Measurements from ENCODE around the gene COQ8A.

The COQ8A gene

GRCh38 chr1:226971765-226972164 lies 31.7 kb downstream of the COQ8A start:
- H3K4me1 ChIP-seq (ENCODE audit: control insufficient read depth, insufficient read depth, low read length): peaks cover 27% of the 10 kb centered on the region
- no peak overlapping the region for H3K27ac ChIP-seq (ENCODE audit: low read depth, low read length)
- H3K36me3 ChIP-seq (ENCODE audit: control insufficient read depth, insufficient read depth, low read length): peaks cover 3% of the 10 kb centered on the region
- H3K27me3 ChIP-seq (ENCODE audit: control insufficient read depth, insufficient read depth, low read length): no peaks in the 10 kb centered on the region
- H3K9ac ChIP-seq (ENCODE audit: low read length): no peak overlapping the region
- no peak overlapping the region for H3K4me3 ChIP-seq (ENCODE audit: low read length)

- H3K27me3 ChIP-seq (ENCODE audit: control insufficient read depth, insufficient read depth, low read length): no peaks in the 10 kb centered on the region
- no peak overlapping the region for H3K4me3 ChIP-seq (ENCODE audit: low read length)
- H3K36me3 ChIP-seq (ENCODE audit: control insufficient read depth, insufficient read depth, low read length): peaks cover 9% of the 10 kb centered on the region
- peak overlapping the region; percentile 95 for H3K27ac ChIP-seq (ENCODE audit: low read depth, low read length)
- H3K4me1 ChIP-seq (ENCODE audit: control insufficient read depth, insufficient read depth, low read length): peaks cover 27% of the 10 kb centered on the region
- H3K9ac ChIP-seq (ENCODE audit: low read length): no peak overlapping the region
Measured at GRCh38 chr1:226972931-226973330, 32.8 kb downstream of the COQ8A start.

GRCh38 chr1:226973371-226973897 lies 33.3 kb downstream of the COQ8A start:
- no peak overlapping the region for H3K9ac ChIP-seq (ENCODE audit: low read length)
- H3K27me3 ChIP-seq (ENCODE audit: control insufficient read depth, insufficient read depth, low read length): no peaks in the 10 kb centered on the region
- H3K36me3 ChIP-seq (ENCODE audit: control insufficient read depth, insufficient read depth, low read length): peaks cover 12% of the 10 kb centered on the region
- peak overlapping the region; percentile 95 for H3K27ac ChIP-seq (ENCODE audit: low read depth, low read length)
- H3K4me1 ChIP-seq (ENCODE audit: control insufficient read depth, insufficient read depth, low read length): peaks cover 27% of the 10 kb centered on the region
- no peak overlapping the region for H3K4me3 ChIP-seq (ENCODE audit: low read length)

GRCh38 chr1:226973898-226974543 lies 33.9 kb downstream of the COQ8A start:
- Histone ChIP-seq H3K4me1 (ENCODE audit: control insufficient read depth, insufficient read depth, low read length) (peaks cover 27% of the 10 kb centered on the region), H3K4me3 (ENCODE audit: low read length) (no peak overlapping the region), H3K27me3 (ENCODE audit: control insufficient read depth, insufficient read depth, low read length) (no peaks in the 10 kb centered on the region), H3K27ac (ENCODE audit: low read depth, low read length) (peak overlapping the region; percentile 95), H3K9ac (ENCODE audit: low read length) (no peak overlapping the region), H3K36me3 (ENCODE audit: control insufficient read depth, insufficient read depth, low read length) (peaks cover 14% of the 10 kb centered on the region)

GRCh38 chr1:226974544-226975258 lies 34.6 kb downstream of the COQ8A start:
- Histone ChIP-seq H3K4me3 (ENCODE audit: low read length) (peak overlapping the region; percentile 18), H3K36me3 (ENCODE audit: control insufficient read depth, insufficient read depth, low read length) (peaks cover 14% of the 10 kb centered on the region), H3K4me1 (ENCODE audit: control insufficient read depth, insufficient read depth, low read length) (peaks cover 27% of the 10 kb centered on the region), H3K9ac (ENCODE audit: low read length) (no peak overlapping the region), H3K27ac (ENCODE audit: low read depth, low read length) (peak overlapping the region; percentile 95), H3K27me3 (ENCODE audit: control insufficient read depth, insufficient read depth, low read length) (no peaks in the 10 kb centered on the region)

- peaks cover 11% of the 10 kb centered on the region for H3K36me3 ChIP-seq (ENCODE audit: control insufficient read depth, insufficient read depth, low read length)
- H3K27ac ChIP-seq (ENCODE audit: low read depth, low read length): peak overlapping the region; percentile 95
- H3K27me3 ChIP-seq (ENCODE audit: control insufficient read depth, insufficient read depth, low read length): no peaks in the 10 kb centered on the region
- no peak overlapping the region for H3K9ac ChIP-seq (ENCODE audit: low read length)
- H3K4me1 ChIP-seq (ENCODE audit: control insufficient read depth, insufficient read depth, low read length): peaks cover 27% of the 10 kb centered on the region
- H3K4me3 ChIP-seq (ENCODE audit: low read length): no peak overlapping the region
Measured at GRCh38 chr1:226975259-226976250, 35.5 kb downstream of the COQ8A start.

- Histone ChIP-seq H3K36me3 (ENCODE audit: control insufficient read depth, insufficient read depth, low read length) (peaks cover 11% of the 10 kb centered on the region), H3K4me3 (ENCODE audit: low read length) (no peak overlapping the region), H3K9ac (ENCODE audit: low read length) (no peak overlapping the region), H3K27ac (ENCODE audit: low read depth, low read length) (no peak overlapping the region), H3K4me1 (ENCODE audit: control insufficient read depth, insufficient read depth, low read length) (peaks cover 27% of the 10 kb centered on the region), H3K27me3 (ENCODE audit: control insufficient read depth, insufficient read depth, low read length) (no peaks in the 10 kb centered on the region)
Measured at GRCh38 chr1:226976276-226976977, 36.3 kb downstream of the COQ8A start.

GRCh38 chr1:226976978-226977642 lies 37.0 kb downstream of the COQ8A start:
- Histone ChIP-seq H3K27ac (ENCODE audit: low read depth, low read length) (no peak overlapping the region), H3K4me1 (ENCODE audit: control insufficient read depth, insufficient read depth, low read length) (peaks cover 27% of the 10 kb centered on the region), H3K36me3 (ENCODE audit: control insufficient read depth, insufficient read depth, low read length) (peaks cover 17% of the 10 kb centered on the region), H3K4me3 (ENCODE audit: low read length) (no peak overlapping the region), H3K27me3 (ENCODE audit: control insufficient read depth, insufficient read depth, low read length) (no peaks in the 10 kb centered on the region), H3K9ac (ENCODE audit: low read length) (no peak overlapping the region)

GRCh38 chr1:226977643-226978431 lies 37.7 kb downstream of the COQ8A start:
- Histone ChIP-seq H3K4me3 (ENCODE audit: low read length) (no peak overlapping the region), H3K4me1 (ENCODE audit: control insufficient read depth, insufficient read depth, low read length) (peaks cover 23% of the 10 kb centered on the region), H3K27me3 (ENCODE audit: control insufficient read depth, insufficient read depth, low read length) (no peaks in the 10 kb centered on the region), H3K9ac (ENCODE audit: low read length) (no peak overlapping the region), H3K27ac (ENCODE audit: low read depth, low read length) (no peak overlapping the region), H3K36me3 (ENCODE audit: control insufficient read depth, insufficient read depth, low read length) (peaks cover 19% of the 10 kb centered on the region)

- Histone ChIP-seq H3K9ac (ENCODE audit: low read length) (no peak overlapping the region), H3K27ac (ENCODE audit: low read depth, low read length) (no peak overlapping the region), H3K4me1 (ENCODE audit: control insufficient read depth, insufficient read depth, low read length) (peaks cover 18% of the 10 kb centered on the region), H3K4me3 (ENCODE audit: low read length) (no peak overlapping the region), H3K36me3 (ENCODE audit: control insufficient read depth, insufficient read depth, low read length) (peaks cover 24% of the 10 kb centered on the region), H3K27me3 (ENCODE audit: control insufficient read depth, insufficient read depth, low read length) (no peaks in the 10 kb centered on the region)
Measured at GRCh38 chr1:226978432-226979114, 38.5 kb downstream of the COQ8A start.
